Erythroblast (primary cell): ENCODE results near the gene ARHGAP42.

ENCODE experiments used
- GATA1 ChIP-seq: IDR thresholded peaks from 2 replicates; pipeline ENCODE4 v1.6.1; 2011; ENCODE audit warnings: low read depth, mild to moderate bottlenecking, control low read depth, low read length, moderate library complexity
- POLR2A ChIP-seq: IDR thresholded peaks from 2 replicates; pipeline ENCODE4 v1.6.1; 2011; ENCODE audit warnings: mild to moderate bottlenecking, low read length

GRCh38 chr11:100876815-100877520, 189.9 kb downstream of the ARHGAP42 start:
- no peak for TF ChIP-seq POLR2A
- TF ChIP-seq GATA1 = no peak
